GM12891 (cell line): ENCODE measurements around the gene GRIFIN.

Source experiments
- POLR2A ChIP-seq: IDR thresholded peaks from 2 replicates; pipeline ENCODE4 v1.6.1; 2011; ENCODE audit warnings: low read depth, low read length, control low read depth
- SPI1 ChIP-seq: IDR thresholded peaks from 2 replicates; pipeline ENCODE4 v1.6.1; 2011; ENCODE audit warnings: low read depth, low read length, control low read depth

- TF ChIP-seq SPI1 = no peak
- no peak for TF ChIP-seq POLR2A
Observed at GRCh38 chr7:2494191-2495130, 18.3 kb upstream of the GRIFIN start.
